Activated CD4-positive, CD25-positive, alpha-beta regulatory T cell treated with anti-CD3 and anti-CD28 coated beads, Interleukin-2, amount 50 U/mL, for 16 hours (primary cell): ENCODE results near the gene ARSJ.

Experiments used
- DNase-seq: peaks from one replicate; pipeline ENCODE4 v3.0.0-alpha.2; 2020; ENCODE audit warnings: low read depth, low spot score

Gene ARSJ

GRCh38 chr4:113987382-113987941, 8.0 kb upstream of the ARSJ start:
- no peak for DNase-seq

GRCh38 chr4:113982181-113982580, 2.7 kb upstream of the ARSJ start:
- DNase-seq = no peak

DNA sequence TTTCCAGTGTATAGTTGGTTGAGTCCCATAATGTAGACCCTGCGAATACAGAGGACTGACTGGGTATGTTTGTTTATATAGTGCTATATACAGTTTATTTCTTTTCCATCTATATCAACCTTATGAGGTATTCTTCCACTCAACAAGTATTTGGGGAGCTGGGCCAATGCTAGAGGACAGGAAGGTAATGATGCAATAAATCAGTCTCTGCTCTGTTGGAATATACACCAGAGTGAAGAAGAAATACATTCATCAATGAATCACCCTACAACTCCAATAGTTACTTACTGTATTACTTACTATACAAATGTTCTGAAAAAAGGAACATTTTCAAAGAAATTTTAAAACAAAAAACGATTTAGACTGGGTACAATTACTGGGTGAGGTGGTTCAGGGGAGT, 2.1 kb upstream of the ARSJ start:
- DNase-seq = no peak

DNA sequence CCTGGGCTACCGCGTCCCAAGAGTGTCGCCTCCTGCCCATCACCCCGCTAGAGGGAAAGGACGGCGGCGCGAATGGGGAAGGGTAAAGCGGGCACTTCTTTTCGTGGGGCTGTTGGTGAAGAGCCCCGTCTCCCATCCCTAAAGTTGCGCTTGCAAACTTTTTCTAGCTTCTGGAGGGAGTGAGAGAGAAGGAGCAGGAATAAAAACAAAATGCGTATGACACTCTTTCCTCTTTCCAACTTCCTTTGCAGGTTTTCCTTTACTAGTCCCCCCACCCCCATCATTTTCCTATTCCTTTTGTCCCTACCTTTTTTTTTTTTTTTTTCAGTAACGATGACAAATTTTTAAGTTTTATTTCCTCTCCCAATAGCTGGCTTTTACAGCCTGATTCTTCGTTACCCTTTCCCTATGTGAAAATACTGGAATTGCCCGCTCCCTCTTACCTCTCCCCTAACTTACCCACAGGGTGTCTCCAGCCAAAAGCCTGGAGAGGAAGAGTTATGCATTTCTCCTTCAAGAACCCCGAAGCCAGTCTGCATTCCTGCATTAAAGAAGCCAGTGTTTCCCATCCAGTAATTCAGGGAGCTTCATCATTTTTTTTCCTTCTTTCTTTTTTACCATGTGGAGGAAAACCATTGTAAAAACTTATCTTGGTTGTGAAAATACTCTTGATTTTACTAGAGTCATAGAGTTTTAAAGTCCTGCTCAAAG, 613 bp upstream of the ARSJ start:
- DNase-seq = no peak

GRCh38 chr4:113978561-113979147, 793 bp downstream of the ARSJ start:
- DNase-seq = no peak

GRCh38 chr4:113978105-113978504, 1.3 kb downstream of the ARSJ start:
- DNase-seq = no peak

DNA sequence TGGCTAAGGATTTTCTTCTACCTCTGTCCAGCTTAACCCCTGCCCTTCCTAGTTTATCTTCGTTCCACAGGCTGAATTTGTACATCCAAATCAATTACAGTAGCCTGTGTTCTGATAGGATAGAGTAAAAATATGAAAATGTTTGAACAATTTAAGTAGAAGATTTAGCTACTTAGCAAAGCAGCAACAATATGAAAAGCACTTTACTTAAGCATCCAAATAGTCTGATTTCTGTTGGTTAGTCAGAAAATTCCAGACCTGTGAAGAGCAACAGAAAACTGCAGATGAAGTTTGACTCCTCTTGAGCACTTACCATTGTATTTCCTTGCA, 2.0 kb downstream of the ARSJ start:
- no peak for DNase-seq

DNA sequence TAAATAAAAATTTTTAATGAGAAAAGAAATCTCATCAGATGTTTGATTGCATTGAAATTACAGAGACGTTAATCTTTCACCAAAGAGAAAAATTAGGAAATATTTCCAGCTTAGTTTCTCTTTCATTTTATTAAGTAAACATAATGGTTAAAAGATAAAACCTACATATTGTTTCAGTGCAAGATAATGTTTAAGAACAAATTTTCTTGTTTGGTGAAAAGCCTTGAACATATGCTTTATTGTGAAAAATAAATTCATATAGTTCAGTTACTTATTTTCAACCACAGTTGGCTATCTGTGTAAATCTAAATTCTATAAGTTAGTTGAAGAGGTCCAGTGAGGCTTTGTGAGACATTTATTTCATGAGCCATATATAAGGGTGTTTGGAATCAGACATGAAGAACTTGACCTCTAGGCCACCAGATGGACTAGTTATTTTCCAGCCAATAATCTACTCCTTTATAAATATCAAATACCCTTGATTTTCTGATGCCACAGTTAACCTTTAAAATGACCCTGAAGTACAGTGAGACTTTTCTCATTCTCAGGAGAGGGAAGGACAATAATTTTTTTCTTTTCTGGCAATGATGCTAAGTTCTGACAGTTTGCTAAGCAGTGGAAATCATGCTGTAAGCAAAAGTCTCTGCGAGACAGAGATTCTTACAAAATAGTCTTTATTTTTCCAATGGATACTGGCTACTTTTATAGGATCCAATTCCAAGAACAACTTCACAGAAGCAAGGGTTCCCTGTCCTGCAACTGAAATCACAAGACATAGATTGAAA, 2.5 kb downstream of the ARSJ start:
- DNase-seq = no peak

DNA sequence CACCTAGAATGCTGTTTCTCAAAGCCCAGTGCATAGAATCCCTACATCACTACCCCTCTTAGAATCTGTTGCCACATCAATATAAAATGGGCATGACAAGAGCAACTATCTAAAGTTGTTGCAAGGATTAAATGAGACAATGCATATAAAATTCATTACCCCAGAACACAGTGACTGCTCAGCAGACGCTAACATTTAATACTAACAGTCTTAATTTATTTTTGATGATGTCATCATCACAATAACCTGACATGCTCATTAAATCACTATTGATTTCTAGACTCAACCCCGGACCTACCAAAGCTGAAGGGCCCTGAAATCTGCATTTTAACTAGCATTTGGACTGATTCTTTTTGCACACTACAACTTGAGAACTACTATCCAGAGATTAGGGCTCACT, 3.9 kb downstream of the ARSJ start:
- no peak for DNase-seq

DNA sequence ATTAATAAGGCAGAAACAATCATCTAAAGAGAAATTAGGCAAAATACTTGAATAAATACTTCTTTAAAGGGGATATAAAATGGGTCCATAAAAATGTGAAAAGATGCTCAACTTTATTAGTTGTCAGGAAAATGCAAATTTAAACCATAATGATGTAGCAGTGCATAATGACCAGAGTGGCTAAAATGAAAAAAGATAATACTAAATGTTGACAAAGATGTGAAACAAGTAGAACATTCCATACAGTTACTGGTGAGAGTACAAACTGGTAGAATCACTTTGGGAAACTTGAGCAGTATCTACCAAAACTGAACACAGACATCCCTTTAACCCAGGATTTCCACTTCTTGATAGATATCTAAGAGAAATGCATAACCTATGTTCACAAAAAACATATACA, 5.0 kb downstream of the ARSJ start:
- DNase-seq = no peak

GRCh38 chr4:113973345-113973744, 6.1 kb downstream of the ARSJ start:
- no peak for DNase-seq

DNA sequence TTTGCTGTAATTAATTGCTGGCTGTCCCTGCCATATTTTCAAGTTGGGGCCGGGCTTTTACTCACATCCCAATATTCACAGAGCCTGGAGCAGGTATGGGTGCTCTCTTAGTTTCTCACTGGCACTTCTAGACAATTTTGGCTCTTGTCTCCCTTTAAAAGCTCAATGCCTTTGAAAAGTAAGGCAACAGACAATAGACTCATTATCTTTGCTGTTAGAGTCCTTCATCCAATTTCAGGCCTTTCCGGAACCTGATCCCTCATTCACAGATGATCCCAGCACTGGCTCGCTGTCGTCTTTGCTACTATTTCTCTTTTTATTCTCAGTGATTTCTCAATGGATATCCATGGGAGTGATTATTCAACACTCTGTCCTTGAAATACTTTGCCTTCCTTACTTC, 6.7 kb downstream of the ARSJ start:
- DNase-seq = no peak

- no peak for DNase-seq
Observed at GRCh38 chr4:113971706-113972360, 7.6 kb downstream of the ARSJ start.

DNA sequence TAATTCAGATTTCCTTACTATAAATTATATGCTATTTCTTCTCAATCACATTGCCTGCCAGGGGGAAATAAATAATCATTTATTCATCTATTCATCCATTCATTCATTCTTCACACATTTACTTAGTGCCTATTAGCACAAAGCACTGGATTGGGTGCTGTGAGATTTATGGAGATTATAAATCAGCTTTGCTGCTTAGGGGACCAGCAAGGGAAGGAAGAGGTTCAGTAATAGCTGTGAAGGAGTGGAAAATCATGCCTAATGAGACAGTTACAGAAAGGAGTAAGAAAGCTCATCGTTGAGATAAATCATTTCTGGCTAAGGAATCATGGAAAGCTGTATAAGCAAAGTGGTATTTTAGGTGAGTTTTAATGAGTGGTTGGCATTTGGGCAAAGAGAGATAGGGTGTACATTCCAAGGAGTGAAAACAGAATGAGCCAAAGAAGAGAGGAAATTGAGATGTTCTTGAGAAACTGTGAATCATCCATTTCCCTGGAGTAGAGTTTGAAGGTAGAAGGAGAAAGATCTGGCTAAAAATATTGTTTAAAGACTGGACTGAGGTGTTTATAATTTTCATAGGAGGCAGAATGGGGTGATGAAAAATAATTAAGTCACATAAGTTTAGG, 9.6 kb downstream of the ARSJ start:
- DNase-seq = no peak

DNA sequence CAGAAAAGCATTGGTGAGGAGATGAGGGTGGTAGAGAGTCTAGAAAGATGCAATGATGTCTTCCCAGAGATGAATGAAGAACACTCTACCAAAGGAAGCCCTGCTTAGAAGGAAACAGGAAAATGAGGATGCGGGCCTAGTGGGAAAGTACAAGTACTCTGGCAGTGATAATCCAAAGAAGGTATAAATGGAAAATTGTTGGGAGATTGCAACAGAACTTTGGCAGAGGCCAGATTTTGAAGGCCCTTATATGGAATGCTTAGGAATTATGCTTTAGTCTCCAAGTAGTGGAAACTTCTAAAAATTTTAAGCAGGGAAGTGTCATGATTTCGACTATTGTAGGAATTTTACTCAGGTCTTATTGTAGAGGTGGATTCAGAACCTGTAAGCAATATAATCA, 11.0 kb downstream of the ARSJ start:
- DNase-seq = no peak

- no peak for DNase-seq
Observed at GRCh38 chr4:113967687-113968086, 11.8 kb downstream of the ARSJ start.

GRCh38 chr4:113962719-113963265, 16.7 kb downstream of the ARSJ start:
- DNase-seq = no peak

GRCh38 chr4:113962016-113962347, 17.5 kb downstream of the ARSJ start:
- no peak for DNase-seq

GRCh38 chr4:113960684-113961321, 18.6 kb downstream of the ARSJ start:
- no peak for DNase-seq

- DNase-seq = no peak
Observed at GRCh38 chr4:113959539-113959937, 19.9 kb downstream of the ARSJ start.
